NOMO-1 (cell line): ENCODE measurements around the gene LGR6.

Experiments used
- DNase-seq, 2 experiments: peaks; one replicate each; lab custom pipeline; 2025; ENCODE audit not compliant: unreplicated experiment in 2 of 2; lab: John Stamatoyannopoulos, UW

Gene LGR6

DNA sequence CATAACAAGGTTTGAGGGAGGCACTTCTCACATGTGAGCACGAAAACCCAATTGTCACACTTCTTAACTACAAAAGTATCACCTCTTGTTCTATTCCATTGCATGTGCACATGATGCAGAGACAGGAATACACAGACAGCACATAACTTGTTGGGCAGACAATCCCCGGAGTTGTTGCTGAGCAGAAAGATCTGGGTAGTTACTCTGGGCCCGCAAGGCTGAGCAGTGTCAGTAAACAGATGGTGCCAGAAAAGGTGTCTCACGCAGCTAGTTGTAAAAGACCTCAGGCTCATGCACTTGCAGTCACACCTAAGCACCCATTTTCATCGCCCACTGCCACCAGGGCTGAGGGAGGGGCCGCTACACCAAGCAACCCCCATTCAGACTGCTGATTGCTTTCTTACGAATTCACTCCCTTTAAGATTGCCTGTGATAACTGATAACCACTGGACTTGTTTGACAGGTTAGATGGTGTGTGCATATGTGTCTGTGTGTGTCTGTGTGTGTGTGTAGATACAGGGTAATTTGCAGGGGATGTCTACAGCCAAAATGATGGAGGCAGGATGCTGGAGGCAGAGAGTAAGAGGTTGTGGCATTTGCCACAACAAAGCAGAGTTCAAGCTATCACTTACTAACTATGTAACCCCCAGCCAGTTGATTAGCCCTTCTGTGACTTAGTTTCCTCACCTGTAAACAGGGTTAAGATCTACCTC, 4.2 kb downstream of the LGR6 start:
- DNase-seq: no peak

DNA sequence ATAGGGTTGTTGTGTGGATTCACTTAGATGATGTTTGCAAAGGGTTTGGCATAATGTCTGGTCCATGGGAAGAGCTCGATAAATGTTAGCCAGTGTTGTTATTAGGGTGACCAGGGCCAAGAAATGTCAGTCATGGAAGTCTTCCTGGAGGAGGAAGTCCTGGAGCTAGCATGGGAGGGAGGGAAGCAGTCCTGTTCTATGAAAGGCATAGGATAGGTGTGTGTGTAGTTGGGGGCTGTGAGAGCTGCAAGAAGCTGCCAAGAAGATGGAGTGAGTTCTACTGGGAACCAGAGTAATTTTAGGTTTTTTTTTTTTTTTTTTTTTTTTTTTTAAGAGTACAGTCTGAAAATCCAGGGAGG, 4.7 kb downstream of the LGR6 start:
- no peak for DNase-seq

DNA sequence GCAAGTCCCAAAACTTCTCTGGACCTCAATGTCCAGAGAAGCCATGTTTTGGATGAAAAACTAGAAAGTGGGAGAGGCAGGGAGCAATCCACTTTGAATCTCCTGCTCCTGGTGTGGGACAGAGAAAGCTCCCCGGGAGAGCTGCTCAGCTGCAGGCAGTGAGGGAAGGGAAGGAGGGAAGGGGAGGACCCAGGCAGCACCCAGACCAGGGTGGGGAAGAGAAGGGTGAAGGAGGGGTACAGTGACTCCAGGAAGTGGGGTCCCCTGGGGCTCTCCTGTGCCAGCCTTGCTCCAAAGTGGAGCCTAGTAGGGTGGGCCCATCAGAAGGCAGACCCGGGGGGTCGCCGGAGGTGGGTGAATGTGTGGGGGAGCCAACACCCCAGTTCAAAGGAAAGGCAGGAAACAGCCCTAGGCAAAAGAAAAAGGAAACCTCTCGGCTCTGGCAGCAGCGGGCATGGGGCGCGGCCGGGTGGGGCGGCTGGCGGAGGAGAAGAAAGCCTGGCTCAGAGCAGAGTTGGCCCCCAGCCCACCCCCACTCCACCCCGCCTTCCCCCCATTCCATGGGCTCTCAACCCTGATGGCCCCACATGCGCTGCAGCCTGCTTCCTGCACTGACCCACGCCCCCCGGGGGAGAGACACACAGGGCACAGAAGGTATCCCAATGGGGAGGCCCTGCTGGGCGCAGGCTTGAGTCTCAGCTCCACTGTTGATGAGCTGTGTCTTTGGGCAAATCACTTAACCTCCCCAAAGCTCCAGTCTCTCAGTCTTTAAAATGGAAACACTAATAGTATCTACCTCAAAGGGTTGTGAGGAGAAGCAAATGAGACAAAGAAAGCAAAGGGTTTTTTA, 5.7 kb downstream of the LGR6 start:
- DNase-seq: no peak

DNA sequence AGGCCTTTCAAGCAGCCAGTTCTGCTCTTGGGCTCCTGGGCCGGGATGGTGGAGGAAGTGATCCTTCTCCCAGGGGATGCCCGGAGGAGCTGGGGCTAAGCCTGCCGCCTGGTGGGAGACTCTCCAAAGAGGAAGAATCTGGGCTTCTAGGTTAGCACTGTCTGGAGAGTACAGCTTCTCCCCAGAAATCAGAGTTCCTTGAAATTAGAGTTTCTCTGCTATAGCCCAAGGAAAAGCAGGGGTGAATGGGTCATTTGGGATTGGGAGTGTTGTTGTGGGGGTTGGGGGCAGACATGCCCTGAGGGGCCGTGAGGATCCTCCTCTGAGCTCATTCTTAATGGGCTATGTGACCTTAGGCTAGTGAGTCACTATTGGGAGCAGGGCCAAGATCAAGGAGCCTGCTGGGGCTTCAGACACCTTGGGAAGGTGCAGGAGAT, 6.5 kb downstream of the LGR6 start:
- no peak for DNase-seq

DNA sequence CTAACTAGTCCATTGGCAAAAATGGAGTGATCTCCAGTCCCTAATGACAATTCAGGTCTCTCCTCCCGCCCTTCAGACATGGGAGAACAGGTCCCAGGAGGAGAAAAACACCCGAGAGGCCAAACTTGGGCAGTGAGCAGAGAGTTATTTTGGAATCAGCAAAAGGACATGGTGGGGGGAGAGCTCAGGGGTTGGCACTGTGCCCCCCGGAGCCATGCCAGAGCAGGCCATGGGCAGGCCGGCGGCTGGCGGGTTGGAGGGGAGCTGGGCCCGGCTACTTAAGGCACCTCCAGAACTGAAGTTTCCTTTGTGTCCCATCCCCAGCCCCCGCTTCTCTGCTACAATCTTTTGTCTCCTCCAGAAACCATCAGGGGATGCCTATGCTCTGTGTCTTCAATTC, 7.1 kb downstream of the LGR6 start:
- DNase-seq: no peak

DNA sequence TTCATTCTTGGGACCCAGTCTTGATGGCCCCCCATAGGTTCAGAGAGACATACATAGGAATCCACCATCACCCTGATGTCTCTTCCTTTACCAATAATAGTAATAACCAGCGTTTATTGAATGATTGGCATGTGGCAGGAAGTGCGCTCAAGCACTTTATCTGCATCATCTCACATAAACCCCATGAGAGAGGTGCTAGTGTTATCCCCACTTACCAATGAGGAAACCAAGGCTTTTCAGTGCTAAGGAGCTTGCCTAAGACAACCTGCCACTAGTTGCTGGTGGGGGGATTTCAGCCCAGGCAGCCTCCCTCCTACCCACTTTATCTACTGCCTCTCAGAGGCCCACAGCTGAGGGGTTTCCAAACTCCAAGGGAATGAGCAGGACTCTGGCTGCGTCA, 7.7 kb downstream of the LGR6 start:
- DNase-seq: no peak

DNA sequence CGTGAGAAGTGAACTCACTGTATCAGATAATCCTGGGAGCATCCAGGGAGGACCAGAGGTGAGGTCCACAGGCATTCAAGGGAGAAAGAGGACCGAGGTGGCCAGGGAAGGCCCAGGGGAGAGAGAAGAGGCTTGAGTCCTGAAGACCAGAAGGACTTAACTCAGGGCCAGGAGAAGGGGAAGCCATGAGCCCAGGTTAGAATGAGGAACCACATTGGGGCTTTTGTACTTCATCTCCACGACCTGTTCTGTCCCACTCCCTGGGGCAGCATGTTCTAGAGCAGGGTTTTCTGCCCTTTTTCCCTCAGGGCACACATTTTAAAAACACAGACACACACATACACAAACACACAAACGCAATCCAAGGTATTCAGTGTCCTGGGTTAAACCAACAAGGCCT, 8.4 kb downstream of the LGR6 start:
- no peak for DNase-seq

DNA sequence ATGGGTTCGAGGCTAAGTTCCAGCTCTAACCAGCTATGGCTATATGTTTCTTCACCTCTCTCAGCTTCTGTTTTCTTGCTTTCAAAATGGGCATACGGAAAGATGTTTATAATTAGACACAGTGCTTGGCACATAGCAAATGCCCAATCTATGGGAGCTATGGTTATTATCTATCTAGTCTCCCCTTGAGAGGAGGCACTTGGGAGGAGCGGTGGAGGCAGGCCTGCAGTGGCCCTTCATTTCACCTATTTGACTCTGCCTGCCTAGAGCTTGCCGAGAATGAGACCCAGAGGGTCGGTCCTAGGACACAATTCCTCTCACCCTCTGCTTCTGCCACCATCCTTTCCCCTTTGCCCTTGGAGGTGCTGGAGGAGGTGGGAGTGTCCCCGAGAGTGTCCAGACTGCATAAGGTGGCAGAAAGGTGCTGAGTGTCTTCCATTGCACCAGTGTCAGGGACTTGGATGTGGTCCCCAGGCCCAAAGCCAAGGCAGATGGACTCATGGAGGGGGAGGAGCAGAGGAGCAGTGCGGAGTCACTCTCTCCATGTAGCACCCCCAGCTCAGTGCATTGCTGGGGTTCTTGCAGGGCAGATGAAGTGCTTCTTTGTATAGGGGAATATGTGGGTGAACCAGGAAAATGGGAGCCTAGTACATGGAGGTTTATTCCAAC, 9.0 kb downstream of the LGR6 start:
- no peak for DNase-seq

DNA sequence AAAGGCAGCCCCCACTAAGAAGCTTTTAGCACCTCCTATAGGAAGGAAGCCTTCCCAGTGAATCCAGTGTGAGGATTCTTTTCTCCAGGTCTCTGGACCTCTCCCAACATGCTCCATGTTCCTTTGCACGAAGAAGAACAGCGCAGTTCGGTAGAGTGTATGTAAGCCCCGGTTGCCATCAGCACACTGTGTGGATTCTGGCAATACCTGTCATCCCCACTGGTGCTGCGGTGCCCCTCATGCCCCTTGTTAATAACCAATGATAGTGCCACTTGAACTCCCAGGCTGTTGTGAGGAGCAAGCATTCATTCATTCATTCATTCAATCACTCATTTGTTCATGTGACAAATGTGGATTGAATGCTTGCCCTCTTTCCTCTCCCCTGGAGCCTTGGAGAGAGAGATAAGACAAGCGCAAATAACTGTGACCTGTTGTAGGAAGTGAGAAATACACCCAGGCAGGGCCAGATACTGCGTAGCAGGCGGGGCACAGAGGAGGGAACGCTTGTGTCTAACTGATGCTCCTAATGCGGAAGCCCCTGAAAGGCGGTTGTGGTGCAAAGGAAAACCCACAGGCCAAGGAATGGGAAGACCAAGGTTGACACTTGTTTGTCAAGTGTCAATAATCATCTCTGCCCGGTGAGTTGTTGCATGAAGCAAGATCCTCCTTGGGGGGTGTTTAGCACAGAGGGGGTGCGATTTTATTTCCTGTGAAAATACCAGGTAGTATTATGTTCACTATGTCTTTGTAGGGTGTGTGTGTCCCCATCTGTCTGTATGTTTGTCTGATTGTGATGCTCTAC, 9.8 kb downstream of the LGR6 start:
- DNase-seq: peak; percentile 27 to 61

DNA sequence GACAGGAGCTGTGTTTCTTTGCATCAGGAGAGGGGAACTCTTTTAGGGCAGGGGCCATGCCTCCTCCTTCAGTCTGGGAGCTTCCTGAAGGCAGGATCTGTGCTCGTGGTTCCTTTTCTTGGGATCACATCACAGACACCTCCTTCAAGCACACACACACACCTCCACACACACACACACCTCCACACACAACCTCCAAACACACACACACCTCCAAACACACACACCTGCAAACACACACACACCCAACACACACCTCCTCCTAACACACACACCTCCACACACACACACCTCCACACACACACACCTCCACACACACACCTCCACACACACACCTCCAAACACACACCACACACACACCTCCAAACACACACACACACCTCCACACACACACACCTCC, 10.5 kb downstream of the LGR6 start:
- no peak for DNase-seq

DNA sequence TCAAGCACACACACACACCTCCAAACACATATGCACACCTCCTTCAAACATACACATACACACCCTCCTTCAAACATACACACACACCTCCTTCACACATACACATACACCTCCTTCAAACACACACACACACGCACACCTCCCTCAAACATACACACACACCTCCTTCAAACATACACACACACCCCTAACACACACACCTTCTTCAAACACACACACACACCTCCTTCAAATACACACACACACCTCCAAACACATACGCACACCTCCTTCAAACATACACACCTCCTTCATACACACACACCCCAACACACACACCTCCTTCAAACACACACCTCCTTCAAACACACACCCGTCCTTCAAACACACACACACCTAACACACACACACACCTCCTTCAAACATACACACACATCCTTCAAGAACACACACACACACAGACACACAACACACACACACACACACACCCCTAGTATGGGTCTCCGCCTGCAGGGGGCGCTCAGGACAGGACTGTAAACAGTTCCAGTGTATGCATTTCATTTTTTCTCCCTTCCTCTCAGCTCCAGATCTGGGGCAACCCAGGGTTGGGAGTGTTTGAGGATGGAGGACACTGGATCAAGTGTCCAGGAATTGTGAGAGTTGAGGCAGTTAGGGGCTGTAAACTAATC, 12.1 kb downstream of the LGR6 start:
- no peak for DNase-seq

DNA sequence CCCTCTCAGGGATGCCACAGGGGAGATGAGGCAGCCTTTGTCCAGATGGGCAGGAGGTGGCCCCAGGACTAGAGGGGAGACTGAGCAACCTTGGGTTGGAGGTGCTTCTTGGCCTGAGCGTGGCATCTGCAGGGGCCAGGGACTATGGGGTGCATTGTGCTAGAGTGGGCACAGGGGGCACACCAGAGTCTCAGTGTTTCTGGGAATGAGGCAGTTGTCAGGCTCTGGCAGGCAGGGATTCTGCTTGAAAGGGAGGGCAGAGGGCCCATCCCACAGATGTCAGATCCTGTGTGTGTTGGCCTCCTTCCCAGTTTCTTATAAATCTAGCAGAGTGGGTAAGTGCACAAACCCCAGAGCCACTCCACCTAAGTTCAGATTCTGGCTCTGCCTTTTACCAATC, 13.7 kb downstream of the LGR6 start:
- no peak for DNase-seq

DNA sequence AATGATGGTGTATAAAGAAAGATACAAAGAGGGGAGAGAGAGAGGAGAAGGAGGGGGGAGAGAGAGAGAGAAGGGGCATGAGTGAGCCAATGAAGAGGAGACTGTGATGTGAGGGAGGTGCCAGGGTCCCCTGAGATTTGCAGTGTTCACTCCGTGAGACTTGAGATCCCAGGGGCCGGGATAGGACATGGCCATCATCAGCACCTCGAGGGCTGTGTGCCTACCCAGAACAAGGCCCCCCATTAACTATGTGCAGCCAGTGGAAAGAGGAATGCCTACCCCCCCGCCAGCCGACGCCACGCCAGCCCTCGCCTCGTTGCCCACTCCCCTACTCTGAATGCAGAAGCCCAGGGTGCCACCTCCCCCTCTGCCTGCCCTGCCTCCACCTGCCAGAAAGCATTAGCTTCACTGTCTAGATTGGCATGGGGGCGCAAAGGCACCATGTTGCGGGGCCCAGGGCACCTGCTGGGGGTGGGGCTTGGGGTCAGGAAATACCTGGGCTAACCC, 14.8 kb downstream of the LGR6 start:
- no peak for DNase-seq

DNA sequence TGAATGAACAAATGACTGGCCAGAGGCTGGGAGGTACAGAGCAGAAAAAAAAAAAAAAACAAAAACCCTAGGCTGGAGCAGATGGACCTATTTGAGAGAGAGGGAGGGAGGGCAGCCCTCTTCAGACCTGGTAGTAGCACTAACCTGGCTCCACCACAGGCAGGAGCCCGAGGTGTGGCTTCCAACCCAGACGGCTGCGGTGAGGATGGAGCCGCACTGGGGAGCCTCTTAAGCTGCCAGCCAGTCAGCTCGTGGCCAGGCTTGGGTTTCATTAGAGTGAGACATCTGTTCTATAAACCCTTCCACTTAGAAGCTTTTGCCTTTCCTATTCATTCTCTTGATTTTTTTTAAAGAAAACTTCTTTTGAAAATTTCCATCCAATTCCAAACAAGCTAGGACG, 16.8 kb downstream of the LGR6 start:
- DNase-seq: no peak

DNA sequence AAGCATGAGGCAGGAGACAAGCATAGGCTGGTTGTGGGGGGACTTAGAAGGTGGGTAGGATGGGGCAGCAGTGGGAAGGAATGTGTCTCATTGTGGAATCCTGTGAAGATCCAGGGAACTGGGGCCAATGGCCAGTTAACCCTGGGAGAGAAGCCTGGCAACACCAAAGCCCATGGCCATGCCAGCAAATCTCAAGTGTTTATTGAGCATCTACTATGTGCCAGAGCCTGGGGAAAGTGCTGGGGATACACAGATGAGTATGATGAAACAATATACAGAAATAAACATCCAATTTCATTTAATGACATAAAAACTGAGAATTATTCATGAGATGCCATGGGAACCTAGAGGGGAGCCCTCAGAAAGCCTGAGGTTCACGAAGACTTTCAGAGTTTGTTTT, 17.4 kb downstream of the LGR6 start:
- no peak for DNase-seq

DNA sequence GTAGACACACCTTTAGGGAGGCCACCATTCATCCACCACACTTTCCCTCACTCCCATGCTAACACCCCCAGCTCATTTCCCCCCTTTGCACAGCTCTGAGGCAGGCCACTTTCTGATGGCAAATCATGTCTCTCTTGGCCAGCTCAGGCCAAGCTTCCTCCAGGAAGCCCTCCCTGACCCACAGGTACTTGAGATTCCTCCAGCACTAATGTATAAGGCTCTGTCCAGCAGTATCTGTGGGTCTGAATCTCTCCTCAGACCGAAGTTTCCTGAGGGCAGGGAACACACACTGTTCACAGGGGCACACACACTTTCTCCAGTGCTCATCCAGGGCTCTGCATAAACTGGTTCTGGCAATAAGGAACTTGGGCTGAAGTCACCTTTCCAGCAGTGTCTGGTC, 19.2 kb downstream of the LGR6 start:
- DNase-seq: no peak

DNA sequence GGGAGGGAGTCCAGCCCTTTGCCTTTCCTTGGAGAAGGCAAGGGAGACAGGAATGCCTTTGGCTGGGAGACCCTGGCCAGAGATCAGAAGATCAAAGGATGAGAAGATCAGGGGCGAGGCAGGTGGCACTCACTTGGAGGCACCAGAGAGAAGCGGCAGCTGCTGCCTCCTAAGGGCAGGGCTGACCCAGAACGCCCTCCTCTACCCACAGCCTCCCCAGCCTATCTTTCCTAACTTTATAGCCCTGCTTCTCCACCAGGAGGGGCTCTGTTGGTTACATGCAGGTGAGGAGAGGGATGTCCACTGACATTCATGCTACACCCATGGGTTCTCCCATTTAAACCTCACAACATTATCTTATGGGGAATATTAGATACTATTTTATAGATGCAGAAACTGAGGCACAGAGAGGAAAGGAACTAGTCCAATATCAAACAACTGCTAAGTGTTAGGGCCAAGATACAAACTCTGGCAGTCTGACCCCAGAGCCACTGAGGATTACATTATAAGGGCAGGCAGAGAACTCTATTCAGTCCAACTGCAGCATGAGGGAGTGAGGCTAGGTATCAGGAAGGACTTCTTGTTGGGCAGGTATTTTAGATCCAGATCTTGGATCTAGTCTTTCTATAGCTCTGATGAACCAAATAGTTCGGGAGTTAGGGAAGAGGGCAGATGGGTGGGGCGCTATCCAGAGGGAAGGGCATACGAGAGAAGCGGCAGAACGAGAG, 19.9 kb downstream of the LGR6 start:
- DNase-seq: no peak

DNA sequence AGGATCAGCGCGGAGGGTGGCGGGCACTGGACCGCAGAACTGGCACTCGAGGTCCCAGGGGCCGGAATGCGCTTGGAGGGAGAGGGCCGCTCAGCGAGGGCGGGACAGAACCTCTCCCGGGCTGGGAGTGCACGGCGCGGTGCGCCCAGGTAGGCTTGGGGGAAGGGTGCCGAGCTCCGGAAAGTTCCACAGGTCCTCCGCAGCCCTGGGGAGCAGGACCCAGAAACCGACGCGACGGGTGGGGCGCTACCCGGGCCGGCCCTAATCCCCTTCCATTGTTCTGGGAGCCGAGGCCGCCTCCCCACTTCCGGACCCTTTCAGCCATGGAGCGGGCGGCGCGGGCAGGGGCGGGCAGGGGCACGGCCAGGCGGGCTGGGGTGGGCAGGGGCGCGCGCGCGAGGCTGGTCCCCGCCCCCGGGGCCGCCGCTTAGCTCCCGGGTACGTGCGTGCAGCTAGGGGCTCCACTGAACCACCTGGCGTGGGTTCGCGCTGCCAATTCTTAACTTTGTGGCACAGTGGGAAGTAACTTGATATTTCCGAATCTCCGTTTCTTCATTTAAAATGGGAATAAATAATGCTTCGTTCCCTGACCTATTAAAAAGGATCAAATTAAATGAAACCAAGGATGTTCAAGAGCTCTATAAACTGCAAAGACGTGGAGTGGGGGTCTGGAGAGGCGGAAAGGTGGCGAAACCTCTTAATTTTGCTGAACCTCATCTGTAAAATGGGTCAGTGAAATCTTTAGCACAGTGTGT, 20.7 kb downstream of the LGR6 start:
- DNase-seq: no peak
